Regular cardiac myocyte (primary cell): Measurements from ENCODE around the gene RHBDL1. TPM values are rescaled to one million over a fixed set of nuclear protein-coding genes. Genes with fewer than 3 reads are reported as not detected.

Experiments used
- total RNA-seq: library from RNA; depleted of rRNA; stranded (reverse); fragments of >200 nt; gene quantifications from 2 replicates; pipeline ENCODE4 v1.2.3, GENCODE V29; 2014

The RHBDL1 gene
- total RNA-seq, 1 donor from 2014 or later, result 3.1 TPM

Other genes starting within 250 kb of the RHBDL1 start
- gene CAPN15, start 148.0 kb upstream of the RHBDL1 start, total RNA-seq, result 24.0 and 37.2 TPM in 2 replicates
- gene PRR35, start 115.3 kb upstream of the RHBDL1 start, total RNA-seq, result not detected in 2 replicates
- 1.5 and 3.4 TPM in 2 replicates for gene NHLRC4, start 108.7 kb upstream of the RHBDL1 start, total RNA-seq
- 17.8 and 19.0 TPM in 2 replicates for gene PIGQ, start 105.7 kb upstream of the RHBDL1 start, total RNA-seq
- gene RAB40C, start 85.6 kb upstream of the RHBDL1 start, total RNA-seq, result 9.3 and 13.4 TPM in 2 replicates
- under 0.01 and 0.19 TPM in 2 replicates for gene WFIKKN1, start 44.7 kb upstream of the RHBDL1 start, total RNA-seq
- 77.8 and 81.9 TPM in 2 replicates for gene METTL26, start 39.4 kb upstream of the RHBDL1 start, total RNA-seq
- gene MCRIP2, start 33.8 kb upstream of the RHBDL1 start, total RNA-seq, result 21.7 and 22.8 TPM in 2 replicates
- 11.0 and 11.3 TPM in 2 replicates for gene WDR90, start 26.3 kb upstream of the RHBDL1 start, total RNA-seq
- gene RHOT2, start 7.5 kb upstream of the RHBDL1 start, total RNA-seq, result 29.9 and 38.2 TPM in 2 replicates
- gene STUB1, start 4.7 kb downstream of the RHBDL1 start, total RNA-seq, result 90.8 and 211 TPM in 2 replicates
- 23.6 and 28.2 TPM in 2 replicates for gene JMJD8, start 8.7 kb downstream of the RHBDL1 start, total RNA-seq
- gene WDR24, start 14.7 kb downstream of the RHBDL1 start, total RNA-seq, result 2.3 and 9.0 TPM in 2 replicates
- under 0.01 TPM in 2 replicates for gene FBXL16, start 30.1 kb downstream of the RHBDL1 start, total RNA-seq
- gene METRN, start 39.4 kb downstream of the RHBDL1 start, total RNA-seq, result 54.3 and 76.4 TPM in 2 replicates
- 34.1 and 39.5 TPM in 2 replicates for gene ANTKMT, start 45.5 kb downstream of the RHBDL1 start, total RNA-seq
- 1.3 and 2.0 TPM in 2 replicates for gene CCDC78, start 50.8 kb downstream of the RHBDL1 start, total RNA-seq
- 9.0 and 16.1 TPM in 2 replicates for gene HAGHL, start 51.4 kb downstream of the RHBDL1 start, total RNA-seq
- 24.7 and 31.9 TPM in 2 replicates for gene CIAO3, start 65.3 kb downstream of the RHBDL1 start, total RNA-seq
- gene MSLN, start 85.1 kb downstream of the RHBDL1 start, total RNA-seq, result under 0.01 TPM in 1 of 2 replicates, not detected in the other
- gene RPUSD1, start 112.7 kb downstream of the RHBDL1 start, total RNA-seq, result 13.0 and 24.0 TPM in 2 replicates
- 7.9 and 34.1 TPM in 2 replicates for gene CHTF18, start 112.9 kb downstream of the RHBDL1 start, total RNA-seq
- not detected in 2 replicates for gene GNG13, start 125.1 kb downstream of the RHBDL1 start, total RNA-seq